ENCODE results near the gene ALKBH4.
"Not testable (repeated sequence)": the region's sequence is repeated elsewhere in the genome, so short reads cannot be mapped to it uniquely, and the experiment has no call there.

The ALKBH4 gene, protein sequence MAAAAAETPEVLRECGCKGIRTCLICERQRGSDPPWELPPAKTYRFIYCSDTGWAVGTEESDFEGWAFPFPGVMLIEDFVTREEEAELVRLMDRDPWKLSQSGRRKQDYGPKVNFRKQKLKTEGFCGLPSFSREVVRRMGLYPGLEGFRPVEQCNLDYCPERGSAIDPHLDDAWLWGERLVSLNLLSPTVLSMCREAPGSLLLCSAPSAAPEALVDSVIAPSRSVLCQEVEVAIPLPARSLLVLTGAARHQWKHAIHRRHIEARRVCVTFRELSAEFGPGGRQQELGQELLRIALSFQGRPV

DNA sequence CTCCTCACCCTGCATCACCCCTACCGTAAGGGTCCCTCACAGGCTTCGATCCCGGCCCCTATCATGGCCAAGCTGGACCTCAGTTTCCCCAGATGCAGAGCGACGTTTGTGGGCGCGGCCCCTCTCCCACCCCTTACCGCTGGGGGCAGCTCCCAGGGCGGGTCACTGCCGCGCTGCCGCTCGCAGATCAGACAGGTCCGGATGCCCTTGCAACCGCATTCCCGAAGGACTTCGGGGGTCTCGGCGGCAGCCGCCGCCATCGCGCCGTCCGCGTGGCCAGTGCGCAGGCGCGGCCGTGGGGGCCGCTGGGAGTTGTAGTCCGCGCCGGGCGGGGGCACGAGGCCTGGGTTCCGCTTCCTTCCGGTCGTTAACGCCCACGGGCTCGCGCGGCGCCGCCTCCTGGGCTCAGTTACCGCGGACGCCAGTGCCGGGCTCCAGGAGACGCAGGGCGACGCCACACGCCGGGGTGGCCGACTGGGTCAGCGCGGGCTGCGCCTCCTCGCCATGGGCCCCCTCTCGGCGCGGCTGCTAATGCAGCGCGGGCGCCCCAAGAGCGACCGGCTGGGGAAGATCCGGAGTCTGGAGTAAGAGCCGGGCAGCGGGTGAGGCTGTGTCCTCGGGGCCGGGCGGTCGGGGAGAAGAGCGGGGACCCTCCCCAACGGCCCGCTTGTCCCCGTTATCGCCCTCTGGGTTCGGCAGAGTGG lies at the start of gene ALKBH4, which contains the start of gene LRWD1:
ALKBH4 (minus strand) TSS at position 287 of the 704 bp plus-strand sequence; CDS start at position 260, 27 bp downstream.
LRWD1 (plus strand) TSS at position 408 of the 704 bp plus-strand sequence; CDS start at position 505, 97 bp downstream.
- DNase-seq, result peak; percentile 92 to 98

- DNase-seq, result not testable (repeated sequence)
Measured at GRCh38 chr7:102512642-102513221, 48.1 kb upstream of the ALKBH4 start.

DNA sequence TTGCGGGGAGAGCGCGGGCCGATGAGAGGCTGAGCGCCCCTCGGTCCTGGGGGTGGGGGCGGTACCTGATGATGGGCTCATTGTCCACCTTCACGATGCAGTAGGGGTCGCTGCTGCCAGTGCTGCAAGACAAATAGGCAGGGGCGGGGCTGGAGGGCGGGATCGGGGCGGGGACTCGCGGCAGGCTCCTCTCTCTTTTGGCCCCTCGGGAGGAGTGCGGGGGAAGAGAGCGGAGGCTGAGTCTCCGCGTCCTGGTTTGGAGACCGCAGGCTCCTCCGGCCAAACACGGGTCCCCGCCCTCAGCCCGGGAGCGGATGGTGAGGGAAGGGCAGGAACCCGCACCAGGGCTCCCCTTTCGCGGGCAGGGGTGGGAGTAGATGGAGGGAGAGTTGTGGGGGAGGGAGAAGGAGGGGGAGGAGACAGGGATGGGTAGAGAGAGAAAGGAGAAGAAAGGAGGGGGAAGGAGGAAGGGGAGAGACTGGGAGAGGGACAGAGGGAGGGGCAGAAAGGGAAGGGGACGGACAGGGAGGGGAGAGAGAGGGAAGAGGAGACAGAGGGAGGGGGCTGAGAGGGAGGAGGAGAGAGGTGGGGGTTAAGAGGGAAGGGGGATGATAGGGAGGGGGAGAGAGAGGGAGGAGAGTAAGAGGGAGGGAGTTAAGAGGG lies 47.3 kb upstream of the ALKBH4 start:
- DNase-seq, result not testable (repeated sequence)

GRCh38 chr7:102510575-102510974 lies 45.9 kb upstream of the ALKBH4 start:
- DNase-seq, result not testable (repeated sequence)

GRCh38 chr7:102507410-102508088 lies 42.9 kb upstream of the ALKBH4 start:
- not testable (repeated sequence) for DNase-seq

DNA sequence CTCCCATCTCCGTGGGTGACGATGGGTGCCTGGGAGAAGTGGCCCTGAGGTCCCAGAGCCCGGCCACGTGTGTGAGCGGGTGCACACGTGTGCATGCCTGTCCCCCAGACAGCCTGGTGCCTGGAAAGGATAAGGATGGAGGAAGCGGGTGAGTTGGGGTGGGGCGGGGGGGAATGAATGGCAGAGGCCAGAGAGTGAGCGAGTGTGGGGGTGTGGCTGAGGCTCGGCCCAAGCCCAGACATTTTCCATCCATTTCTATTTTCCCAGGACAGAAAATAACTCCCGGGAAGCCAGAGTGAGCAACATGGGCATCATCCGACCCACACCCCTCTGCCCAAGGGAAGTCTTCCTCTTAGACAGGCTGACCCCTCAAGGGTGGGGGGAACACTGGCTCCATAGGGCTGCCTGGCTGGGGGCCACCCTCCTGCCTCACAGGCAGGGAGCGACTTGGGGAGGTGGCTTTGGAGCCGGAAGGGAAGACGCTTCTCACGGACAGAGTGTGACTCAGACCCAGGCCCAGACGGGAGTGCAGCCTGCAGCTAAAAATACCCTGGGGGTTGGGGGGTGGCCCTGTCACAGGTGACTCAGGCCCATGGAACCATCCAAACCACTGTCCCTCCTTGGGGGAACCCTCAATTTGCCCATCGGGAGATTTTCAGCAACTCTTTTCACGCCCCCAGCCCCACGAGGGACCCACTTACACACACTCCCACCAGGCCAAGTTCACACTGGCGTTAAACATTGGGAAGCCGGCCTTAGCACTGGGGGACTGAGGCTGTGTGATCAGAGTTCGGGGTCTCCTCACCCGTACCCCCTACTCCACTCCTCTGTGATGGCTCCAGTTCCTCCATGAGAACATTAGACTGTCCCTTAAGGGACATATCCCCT lies 40.9 kb upstream of the ALKBH4 start:
- not testable (repeated sequence) for DNase-seq

GRCh38 chr7:102503141-102503540 lies 38.5 kb upstream of the ALKBH4 start:
- DNase-seq, result not testable (repeated sequence)

DNA sequence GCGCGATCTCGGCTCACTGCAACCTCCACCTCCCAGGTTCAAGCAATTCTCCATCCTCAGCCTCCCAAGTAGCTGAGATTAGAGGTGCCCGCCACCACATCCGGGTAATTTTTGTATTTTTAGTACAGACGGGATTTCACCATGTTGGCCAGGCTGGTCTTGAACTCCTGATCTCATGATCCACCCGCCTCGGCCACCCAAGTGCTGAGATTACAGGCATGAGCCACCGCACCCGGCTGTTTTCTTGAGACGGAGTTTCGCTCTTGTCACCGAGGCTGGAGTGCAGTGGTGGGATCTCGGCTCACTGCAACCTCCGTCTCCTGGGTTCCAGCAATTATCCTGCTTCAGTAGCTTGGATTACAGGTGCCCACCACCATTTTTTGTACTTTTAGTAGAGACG lies 33.7 kb upstream of the ALKBH4 start:
- not testable (repeated sequence) for DNase-seq

- not testable (repeated sequence) for DNase-seq
Measured at GRCh38 chr7:102497308-102497707, 32.6 kb upstream of the ALKBH4 start.

GRCh38 chr7:102496861-102497260 lies 32.2 kb upstream of the ALKBH4 start:
- DNase-seq, result not testable (repeated sequence)

DNA sequence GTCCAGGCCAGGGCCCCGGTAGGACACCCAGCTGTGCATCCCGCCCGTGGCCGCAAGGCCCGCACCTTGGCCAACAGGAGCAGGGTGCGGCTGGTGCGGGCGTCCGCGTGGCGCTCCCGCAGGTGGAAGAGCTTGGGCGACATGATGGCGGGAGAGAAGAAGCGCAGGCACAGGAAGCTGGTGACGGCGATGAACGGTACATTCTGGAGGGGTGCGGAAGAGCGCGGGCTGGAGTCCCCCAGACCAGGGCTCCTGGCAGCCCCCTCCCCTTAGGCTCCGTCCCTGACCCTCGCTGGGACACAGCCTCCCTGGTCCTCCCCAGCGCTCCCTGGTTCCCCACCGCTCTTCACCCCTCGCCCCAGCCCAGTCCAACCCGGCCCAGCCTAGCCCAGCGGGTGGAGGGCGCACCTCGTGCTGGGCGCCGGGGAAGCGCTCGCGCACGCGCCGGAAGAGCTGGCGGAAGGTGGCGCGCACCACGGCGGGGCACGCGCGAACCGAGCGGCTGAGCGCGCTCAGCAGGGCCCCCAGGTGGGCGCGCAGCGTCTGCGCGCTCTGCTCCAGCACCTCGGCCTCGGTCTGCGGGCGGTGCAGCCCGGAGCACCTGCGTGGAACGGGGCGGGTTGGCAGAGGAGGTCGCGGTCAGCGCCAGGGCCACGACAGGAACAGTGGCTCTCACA lies 29.9 kb upstream of the ALKBH4 start:
- DNase-seq, result not testable (repeated sequence)

- DNase-seq, result not testable (repeated sequence)
Measured at GRCh38 chr7:102494026-102494425, 29.4 kb upstream of the ALKBH4 start.

- DNase-seq, result not testable (repeated sequence)
Measured at GRCh38 chr7:102493220-102493935, 28.7 kb upstream of the ALKBH4 start.

GRCh38 chr7:102490529-102491075 lies 25.9 kb upstream of the ALKBH4 start:
- peak; percentile 38 to 46 for DNase-seq

DNA sequence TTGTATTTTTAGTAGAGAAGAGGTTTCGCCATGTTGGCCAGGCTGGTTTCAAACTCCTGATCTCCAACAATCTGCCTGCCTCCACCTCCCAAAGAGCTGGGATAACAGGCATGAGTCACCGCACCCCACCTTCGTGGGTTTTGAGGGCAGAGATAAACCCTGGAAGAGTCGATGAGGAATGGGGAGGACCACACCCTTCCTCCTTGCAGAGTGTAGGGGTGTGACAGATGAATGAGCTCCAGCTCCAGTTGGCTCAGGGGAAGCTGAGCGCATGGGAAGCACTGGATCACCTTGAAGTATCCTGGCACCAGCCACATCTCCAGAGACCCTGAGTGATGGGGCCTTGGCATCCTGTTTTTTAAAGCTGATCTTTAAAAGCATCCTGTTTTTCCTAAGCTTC lies 19.7 kb upstream of the ALKBH4 start:
- not testable (repeated sequence) for DNase-seq

DNA sequence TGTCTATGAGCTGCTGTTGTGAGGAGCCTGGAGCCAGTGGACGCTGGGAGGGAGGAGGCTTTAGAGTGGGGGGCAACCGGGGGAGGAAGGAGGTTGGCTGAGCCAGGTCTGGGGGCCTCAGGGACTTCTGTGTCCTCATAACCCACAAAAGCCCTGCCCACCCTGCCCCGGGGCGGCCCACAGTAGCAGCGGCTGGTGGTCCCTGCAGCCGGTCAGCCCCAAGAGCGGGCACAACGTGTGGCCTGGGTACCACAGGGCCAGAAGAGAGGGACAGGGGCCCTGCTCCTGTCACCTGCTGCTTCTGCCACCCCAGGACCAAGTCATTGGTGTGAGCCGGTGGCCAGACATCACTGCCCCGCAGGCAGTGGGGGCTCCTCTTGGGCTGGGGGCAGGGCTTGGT lies 17.3 kb upstream of the ALKBH4 start:
- not testable (repeated sequence) for DNase-seq

DNA sequence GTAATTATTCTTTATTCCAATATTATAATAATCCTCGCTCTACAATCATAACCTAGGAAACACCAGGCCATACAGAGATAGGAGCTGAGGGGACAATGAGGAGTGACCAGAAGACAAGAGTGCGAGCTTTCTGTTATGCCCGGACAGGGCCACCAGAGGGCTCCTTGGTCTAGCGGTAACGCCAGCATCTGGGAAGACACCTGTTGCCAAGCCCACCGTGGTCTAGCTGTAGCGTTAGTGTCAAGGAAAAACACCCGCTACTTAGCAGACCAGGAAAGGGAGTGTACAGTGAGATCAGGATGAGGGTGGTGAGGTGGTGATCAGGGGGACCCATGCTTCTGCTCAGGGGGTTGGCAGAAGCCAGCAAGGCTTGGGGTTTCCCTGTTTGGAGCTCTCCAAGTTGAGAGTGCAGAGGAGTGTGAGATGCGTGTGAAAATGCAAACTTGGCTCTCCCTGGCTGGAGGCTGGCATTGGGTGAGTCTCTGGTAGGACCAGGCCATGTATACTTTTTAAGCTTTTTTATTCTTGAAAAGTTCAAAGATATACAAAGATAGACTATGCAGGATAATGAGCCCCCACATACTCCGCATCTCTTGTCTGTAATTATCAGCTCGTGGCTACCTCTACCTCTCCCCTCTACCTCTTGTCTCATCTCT lies 15.4 kb upstream of the ALKBH4 start:
- DNase-seq, result not testable (repeated sequence)

DNA sequence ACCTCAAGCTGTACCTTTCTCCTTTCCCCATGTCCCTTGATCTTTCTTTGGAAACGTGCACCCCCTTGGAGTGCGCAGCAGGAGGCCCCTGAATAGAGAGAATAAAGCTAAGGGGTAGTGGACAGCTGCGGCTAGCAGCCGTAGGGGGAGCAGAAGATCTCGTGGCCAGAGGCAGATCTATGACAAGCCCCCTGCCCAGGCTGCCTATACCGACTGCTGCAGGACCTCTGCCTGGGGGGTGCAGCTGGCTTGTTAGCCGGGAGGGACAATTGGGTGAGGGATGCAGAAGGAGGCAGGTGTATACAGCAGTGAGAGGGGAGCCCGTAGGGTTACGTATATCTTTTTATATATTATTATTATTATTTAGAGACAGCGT lies 14.5 kb upstream of the ALKBH4 start:
- DNase-seq, result not testable (repeated sequence)
